GM23248 (cell line): ENCODE data around the gene GLS2.

Experiments used
- EZH2 ChIP-seq: fragments of 200-600 bp; sonication (generic); IDR thresholded peaks from 2 replicates; pipeline ENCODE4 v1.6.1; 2018; ENCODE audit warnings: antibody characterized with exemption, mild to moderate bottlenecking; ENCODE audit not compliant: insufficient read depth, poor library complexity, severe bottlenecking
- EZH2phosphoT487 ChIP-seq: fragments of 200-600 bp; sonication (generic); IDR thresholded peaks from 2 replicates; pipeline ENCODE4 v1.6.1; 2018; ENCODE audit warnings: antibody characterized with exemption, moderate library complexity, mild to moderate bottlenecking, low read depth; ENCODE audit not compliant: insufficient read depth

DNA sequence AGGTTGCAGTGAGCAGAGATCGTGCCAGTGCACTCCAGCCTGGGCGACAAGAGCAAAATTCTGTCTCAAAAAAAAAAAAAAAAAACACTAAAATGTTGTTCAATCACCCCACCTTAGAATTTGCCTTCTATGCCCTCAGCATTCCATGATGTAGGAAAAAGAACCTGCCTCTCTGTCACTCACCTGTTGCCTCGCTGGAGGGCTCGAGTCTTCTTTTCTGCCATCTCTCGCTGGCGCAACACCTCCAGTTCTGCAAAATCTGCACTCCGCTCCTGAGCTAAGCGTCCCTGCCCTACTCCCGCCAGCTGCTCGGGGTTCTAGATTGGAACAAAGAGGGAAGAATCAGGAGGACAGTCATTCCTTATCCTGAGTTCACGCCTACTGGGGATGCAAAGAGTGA is 56.7 kb downstream of the GLS2 start:
- no peak for TF ChIP-seq EZH2phosphoT487
- no peak for TF ChIP-seq EZH2
